Prostate gland (tissue), 2 donors: Measurements from ENCODE around the gene BCR.

Experiments used
- CTCF ChIP-seq, 4 experiments: fragments of 200-600 bp in 2 of 4; fragments of 450-650 bp in 2 of 4; sonication (generic) in 2 of 4; IDR thresholded peaks; 1 replicate in 3 of 4; 2 replicates in 1 of 4; pipeline ENCODE4 v1.5.1; 2016 to 2019; ENCODE audit warnings: antibody characterized with exemption in 4 of 4, mild to moderate bottlenecking in 2 of 4, moderate library complexity in 2 of 4
- POLR2A ChIP-seq: fragments of 450-650 bp; IDR thresholded peaks from one replicate; pipeline ENCODE4 v1.6.1; 2016; ENCODE audit warnings: antibody characterized with exemption, mild to moderate bottlenecking

- no peak for TF ChIP-seq CTCF (IDR thresholded peaks at IDR 0.05)
- no peak for TF ChIP-seq POLR2A
Measured at GRCh38 chr22:23216461-23217170, 36.3 kb downstream of the BCR start.
